Gastroesophageal sphincter (tissue), 3 donors: ENCODE results near the gene NOBOX.

Source experiments
- EP300 ChIP-seq: sonication (generic); formaldehyde crosslinking; IDR thresholded peaks from one replicate; pipeline ENCODE4 v1.6.1; 2017; ENCODE audit warnings: antibody characterized with exemption, mild to moderate bottlenecking
- POLR2A ChIP-seq, 2 donors: fragments of 450-650 bp; IDR thresholded peaks; one replicate each; pipeline ENCODE4 v1.6.1; 2017; ENCODE audit warnings: antibody characterized with exemption in 2 of 2, mild to moderate bottlenecking in 2 of 2, moderate library complexity in 1 of 2
- TF ChIP-seq, protein P1 (sequence below), 4 experiments: fragments of 200-600 bp in 2 of 4; fragments of 450-650 bp in 2 of 4; sonication (generic) in 1 of 4; IDR thresholded peaks; one replicate each; pipeline ENCODE4 v1.5.1; 2017 to 2019; ENCODE audit warnings: antibody characterized with exemption in 4 of 4, mild to moderate bottlenecking in 2 of 4, moderate library complexity in 2 of 4

- TF ChIP-seq, protein P1, sequence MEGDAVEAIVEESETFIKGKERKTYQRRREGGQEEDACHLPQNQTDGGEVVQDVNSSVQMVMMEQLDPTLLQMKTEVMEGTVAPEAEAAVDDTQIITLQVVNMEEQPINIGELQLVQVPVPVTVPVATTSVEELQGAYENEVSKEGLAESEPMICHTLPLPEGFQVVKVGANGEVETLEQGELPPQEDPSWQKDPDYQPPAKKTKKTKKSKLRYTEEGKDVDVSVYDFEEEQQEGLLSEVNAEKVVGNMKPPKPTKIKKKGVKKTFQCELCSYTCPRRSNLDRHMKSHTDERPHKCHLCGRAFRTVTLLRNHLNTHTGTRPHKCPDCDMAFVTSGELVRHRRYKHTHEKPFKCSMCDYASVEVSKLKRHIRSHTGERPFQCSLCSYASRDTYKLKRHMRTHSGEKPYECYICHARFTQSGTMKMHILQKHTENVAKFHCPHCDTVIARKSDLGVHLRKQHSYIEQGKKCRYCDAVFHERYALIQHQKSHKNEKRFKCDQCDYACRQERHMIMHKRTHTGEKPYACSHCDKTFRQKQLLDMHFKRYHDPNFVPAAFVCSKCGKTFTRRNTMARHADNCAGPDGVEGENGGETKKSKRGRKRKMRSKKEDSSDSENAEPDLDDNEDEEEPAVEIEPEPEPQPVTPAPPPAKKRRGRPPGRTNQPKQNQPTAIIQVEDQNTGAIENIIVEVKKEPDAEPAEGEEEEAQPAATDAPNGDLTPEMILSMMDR (IDR thresholded peaks at IDR 0.05): no peak
- TF ChIP-seq POLR2A (IDR thresholded peaks at IDR 0.05): no peak
- no peak for TF ChIP-seq EP300
These were observed 5.2 kb downstream of the NOBOX start for GRCh38 chr7:144398291-144398690.
